ENCODE data around the gene PRSS57. TPM values are rescaled to one million over a fixed set of nuclear protein-coding genes. Genes with fewer than 3 reads are reported as not detected.

Gene PRSS57
- total RNA-seq, 1 experiment from 2014 or later: not detected

DNA sequence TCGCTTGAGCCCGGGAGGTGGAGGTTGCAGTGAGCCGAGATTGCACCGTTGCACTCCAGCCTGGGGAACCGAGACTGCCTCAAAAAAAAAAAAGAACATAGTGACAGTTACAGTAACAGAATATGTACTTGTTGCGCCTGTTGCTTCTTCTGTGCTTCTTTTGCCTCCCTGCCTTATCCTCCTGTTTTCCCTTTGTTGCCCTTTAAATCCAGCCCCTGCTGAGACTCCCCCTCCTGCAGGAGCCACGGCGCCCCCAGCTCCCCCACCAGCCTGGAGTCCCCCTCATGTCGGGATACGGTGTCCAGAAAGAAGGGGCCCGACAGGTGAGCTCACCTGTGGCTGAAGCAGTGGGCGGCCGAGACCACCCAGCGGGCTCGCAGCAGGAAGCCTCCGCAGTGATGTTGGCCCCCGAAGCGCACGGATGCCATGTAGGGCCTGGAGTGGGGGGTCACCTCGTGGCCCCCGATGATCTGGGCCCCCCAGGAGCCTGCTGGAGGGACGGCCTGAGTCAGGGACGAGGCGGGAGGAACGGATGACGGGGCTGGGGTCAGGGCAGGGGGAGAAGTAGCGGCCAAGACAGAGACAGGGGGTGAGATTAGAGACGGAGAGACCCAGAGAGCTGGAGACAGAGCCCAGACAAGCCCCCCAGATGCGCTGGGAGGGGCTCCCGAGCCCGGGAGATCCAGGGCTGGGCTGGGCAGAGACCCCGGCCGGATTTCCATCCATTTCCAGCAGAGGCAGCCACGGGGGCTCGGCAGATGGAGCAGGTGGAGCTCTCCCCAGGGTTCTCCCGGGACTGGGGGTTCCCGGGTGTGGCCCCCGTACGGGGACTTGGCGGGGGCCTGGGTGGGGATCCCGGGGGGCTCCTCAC lies 536 bp downstream of the PRSS57 start:
- DNase-seq (ENCODE audit: low read depth): no peak

DNA sequence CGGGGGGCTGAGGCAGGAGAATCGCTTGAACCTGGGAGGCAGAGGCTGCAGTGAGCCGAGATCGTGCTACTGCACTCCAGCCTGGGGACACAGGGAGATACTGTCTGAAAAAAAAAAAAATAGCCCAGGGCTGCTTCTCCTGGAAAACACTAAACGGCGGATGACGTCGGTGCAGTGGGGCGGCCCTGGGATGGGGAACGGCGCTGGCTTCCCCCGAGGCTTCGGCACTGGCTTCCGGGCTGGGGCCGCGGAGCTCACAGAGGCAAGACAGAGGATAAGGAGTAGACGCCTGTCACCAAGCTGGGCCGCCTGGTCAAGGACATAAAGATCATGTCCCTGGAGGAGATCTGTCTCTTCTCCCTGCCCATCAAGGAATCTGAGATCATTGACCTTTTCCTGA lies 5.0 kb downstream of the PRSS57 start:
- no peak for DNase-seq (ENCODE audit: low read depth)

DNA sequence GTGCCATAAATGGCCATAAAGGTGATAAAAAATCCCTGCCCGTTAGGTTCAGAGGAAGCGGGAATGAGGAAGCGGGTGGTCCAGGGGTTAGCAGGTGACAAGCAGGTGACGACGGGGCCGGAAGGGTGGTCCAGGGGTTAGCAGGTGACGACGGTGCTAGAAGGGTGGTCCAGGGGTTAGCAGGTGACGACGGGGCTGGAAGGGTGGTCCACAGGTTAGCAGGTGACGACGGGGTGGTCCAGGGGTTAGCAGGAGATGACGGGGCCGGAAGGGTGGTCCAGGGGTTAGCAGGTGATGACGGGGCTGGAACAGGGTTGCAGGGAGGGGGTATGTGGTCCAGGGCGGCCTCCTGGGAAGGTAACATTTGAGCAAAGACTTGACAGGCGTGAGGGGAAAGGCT lies 6.3 kb downstream of the PRSS57 start:
- DNase-seq (ENCODE audit: low read depth): no peak

DNA sequence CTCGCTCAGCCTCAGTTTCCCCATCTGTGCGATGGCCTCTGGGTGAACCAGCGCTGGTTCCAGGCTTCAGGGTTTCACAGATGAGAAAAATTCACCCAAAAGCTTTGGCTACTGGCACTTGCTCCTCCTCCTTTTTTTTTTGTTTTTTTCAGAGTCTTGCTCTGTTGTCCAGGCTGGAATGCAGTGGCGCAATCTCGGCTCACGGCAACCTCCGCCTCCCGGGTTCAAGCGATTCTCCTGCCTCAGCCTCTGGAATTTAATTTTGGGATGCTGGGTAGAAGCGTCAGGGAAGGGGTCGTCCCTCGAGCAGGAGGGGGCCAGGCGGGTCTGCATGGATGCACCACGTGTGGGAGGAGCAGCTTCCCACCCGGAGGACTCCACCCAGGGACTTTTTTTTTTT lies 7.0 kb downstream of the PRSS57 start:
- DNase-seq (ENCODE audit: low read depth): no peak

DNA sequence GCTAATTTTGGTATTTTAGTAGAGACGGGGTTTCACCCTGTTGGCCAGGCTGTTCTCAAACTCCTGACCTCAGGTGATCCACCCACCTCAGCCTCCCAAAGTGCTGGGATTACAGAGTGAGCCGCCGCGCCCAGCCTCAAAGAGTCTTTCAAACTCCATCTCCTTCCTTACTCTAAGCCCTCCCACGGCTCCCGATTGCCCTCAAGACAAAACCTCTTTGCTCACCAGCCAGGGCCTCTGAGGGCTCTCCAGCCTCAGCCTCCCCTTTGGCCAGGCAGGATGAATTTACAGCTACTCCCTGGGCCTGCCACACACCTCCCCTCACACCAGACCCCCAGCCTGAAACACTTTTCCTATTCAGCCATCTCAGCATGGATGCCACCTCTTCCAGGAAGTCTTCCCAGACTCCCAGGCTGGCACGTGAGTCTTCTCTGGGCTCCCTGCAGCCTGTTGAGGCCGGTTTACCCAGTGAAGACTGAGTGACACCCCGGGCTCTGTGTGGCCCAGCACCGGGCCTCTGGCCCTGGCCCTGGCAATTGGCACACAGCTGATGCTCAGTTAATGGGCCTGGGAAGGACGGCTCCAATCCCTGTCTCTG lies 7.6 kb downstream of the PRSS57 start:
- DNase-seq (ENCODE audit: low read depth): no peak

DNA sequence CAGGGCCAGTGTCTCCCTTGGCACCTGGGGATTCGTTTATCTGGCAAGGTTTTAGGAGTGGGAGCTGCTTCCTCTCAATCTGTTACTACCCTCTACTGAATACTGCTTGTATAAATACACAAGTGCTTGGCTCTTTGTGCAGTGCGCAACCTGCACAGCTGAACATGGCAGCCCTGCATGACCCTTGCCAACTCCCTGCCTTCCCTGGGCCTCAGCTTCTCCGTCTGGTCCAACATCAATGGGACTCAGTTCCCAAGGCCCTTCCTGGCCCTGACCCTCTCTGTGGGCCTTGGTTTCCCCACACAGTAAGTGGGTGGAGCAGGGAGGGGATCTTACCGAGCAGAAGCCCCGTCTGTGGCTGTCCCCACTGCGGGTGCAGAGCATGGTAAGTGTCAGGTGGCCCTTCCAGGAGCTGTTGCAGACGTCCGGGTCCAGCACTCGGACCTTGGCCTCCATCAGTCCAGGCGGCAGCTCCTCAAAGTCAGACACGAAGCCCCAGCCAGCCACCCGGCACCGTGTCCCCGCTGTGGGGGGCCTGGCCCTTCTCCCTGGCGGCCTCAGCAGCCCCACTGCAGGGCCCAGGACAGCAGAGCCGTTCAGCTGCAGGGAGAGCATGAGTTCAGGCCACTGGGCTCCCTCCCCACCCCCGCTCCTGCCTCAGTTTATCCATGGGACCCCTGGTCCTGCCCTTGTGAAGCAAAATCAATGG lies 8.5 kb downstream of the PRSS57 start:
- DNase-seq (ENCODE audit: low read depth): no peak

DNA sequence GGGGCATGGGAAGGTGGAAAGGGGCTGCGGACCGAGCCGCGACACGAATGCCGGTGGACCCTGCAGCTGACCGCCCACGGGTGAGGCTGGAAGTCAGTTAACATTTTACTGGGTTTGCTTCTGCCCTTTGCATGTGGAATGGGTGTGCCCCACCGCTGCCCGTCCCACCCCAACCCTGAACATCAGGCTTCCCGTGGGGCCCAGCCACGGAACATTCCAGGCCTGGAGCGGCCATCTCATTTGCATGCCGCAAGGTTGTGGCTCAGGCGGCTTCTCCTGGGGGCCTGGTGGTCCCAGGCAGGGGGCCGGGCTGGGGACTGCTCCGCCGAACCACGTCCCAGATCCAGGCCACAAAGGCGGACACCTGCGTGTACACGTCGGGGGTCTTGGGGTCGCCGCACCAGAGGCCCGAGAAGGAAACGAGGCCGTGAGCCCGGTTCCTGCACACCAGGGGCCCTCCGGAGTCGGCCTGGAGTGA lies 9.8 kb downstream of the PRSS57 start:
- DNase-seq (ENCODE audit: low read depth): no peak

DNA sequence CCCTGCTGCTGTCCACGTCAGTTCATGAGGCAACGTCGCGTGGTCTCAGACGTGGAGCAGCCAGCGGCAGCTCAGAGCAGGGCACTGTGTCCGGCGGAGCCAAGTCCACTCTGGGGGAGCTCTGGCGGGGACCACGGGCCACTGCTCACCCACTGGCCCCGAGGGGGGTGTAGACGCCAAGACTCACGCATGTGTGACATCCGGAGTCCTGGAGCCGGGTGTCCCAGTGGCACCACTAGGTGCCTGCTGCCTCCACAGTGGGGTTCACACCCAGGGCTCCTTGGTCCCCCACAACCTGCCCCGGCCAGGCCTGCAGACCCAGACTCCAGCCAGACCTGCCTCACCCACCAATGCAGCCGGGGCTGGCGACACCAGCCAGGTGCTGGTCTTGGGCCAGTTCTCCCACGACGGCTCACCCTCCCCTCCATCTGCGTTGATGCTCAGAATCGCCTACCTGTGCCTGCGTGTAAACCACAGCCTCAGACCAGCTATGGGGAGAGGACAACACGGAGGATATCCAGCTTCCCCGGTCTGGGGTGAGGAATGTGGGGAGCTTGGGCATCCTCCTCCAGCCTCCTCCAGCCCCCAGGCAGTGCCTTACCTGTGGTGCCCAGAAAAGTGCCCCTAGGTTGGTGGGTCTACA lies 12.5 kb downstream of the PRSS57 start:
- DNase-seq (ENCODE audit: low read depth): no peak

DNA sequence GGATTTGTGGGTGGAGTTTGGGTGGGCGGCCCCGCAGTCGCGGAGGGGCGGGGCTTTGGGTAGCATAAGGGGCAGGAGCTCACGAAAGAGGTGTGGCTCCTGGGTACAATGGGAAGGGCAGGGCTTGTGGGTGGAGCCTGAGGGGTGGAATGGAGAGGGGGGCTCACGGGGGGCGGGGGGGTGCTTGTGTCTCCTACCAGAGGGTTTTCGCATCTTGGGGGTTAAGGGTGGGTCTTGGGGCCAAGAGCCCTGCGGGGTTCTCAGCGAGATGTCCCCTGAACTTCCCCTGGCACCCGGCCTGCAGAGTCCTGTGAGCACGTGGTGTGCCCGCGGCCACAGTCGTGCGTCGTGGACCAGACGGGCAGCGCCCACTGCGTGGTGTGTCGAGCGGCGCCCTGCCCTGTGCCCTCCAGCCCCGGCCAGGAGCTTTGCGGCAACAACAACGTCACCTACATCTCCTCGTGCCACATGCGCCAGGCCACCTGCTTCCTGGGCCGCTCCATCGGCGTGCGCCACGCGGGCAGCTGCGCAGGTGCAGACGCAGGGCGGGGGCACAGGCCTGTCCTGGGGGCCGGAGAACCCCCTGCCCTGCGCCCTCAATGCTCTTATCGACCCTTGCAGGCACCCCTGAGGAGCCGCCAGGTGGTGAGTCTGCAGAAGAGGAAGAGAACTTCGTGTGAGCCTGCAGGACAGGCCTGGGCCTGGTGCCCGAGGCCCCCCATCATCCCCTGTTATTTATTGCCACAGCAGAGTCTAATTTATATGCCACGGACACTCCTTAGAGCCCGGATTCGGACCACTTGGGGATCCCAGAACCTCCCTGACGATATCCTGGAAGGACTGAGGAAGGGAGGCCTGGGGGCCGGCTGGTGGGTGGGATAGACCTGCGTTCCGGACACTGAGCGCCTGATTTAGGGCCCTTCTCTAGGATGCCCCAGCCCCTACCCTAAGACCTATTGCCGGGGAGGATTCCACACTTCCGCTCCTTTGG lies 13.9 kb downstream of the PRSS57 start:
- DNase-seq (ENCODE audit: low read depth): no peak

DNA sequence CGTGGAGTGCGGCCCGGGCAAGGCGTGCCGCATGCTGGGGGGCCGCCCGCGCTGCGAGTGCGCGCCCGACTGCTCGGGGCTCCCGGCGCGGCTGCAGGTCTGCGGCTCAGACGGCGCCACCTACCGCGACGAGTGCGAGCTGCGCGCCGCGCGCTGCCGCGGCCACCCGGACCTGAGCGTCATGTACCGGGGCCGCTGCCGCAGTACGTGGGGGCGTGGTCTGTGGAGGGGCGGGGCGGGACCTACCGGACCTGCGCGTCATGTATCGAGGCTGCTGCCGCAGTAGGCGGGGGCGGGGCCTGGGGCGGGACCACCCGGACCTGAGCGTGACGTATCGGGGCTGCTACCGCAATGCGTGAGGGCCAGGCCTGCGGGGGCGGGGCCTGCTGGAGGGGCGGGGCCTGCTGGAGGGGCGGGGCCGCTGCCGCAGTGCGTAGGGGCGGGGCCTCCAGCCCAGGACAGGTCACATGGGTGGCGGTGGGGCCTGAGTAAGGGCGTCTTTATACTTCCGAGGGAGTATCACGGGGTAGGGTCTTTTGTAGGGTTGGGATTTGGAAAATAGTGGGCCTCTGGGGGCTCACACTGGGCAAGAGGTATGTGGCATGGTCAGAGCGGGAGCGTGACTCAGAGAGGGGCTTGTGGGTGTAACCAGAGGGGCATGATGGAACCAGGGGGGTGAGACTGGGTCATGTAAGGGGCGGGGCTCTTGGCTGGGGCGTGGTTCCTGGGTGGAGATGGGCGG lies 14.8 kb downstream of the PRSS57 start:
- peak; percentile 86 for DNase-seq (ENCODE audit: low read depth)

DNA sequence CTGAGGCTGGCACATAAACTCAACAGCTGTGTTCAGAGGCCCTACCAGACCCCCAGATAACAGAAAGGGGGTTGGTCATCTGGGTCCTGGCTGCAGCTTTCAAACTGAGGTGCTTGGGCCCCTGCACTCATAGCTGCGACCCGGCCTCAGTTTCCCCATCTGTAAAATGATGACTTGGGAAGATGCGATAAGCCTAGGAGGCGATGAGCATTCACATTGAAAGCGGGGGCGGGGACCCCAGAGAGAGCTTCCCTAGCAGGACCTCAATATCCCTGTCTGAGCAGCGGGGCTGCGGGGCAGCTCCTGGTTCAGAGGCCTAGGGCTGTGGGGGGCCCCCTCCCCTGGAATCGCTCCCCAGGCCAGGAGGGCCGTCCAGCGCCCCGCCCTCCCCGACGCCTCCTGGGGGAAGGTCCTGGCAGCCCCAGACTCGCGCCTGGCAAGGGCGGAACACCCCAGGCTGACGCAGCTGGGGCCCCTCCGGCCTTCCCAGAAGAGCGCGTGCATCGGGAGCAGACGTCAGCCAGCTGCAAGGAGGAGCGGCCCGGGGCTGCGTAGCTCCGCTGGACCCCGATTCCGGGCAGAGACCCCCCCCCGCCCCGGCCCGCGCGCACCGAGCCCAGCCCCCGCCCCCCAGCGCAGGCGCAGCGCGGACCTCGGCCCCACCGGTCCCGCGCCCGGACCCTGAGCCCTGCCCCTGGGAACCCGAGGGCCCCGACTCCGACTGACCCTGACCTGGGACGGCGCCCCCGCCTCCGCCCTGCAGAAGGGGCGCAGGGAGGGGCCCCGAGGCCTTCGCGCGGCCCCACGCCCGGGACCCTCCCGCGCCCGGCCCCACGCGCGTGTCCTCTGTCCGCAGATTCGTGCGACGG lies 15.6 kb downstream of the PRSS57 start:
- DNase-seq (ENCODE audit: low read depth): no peak

DNA sequence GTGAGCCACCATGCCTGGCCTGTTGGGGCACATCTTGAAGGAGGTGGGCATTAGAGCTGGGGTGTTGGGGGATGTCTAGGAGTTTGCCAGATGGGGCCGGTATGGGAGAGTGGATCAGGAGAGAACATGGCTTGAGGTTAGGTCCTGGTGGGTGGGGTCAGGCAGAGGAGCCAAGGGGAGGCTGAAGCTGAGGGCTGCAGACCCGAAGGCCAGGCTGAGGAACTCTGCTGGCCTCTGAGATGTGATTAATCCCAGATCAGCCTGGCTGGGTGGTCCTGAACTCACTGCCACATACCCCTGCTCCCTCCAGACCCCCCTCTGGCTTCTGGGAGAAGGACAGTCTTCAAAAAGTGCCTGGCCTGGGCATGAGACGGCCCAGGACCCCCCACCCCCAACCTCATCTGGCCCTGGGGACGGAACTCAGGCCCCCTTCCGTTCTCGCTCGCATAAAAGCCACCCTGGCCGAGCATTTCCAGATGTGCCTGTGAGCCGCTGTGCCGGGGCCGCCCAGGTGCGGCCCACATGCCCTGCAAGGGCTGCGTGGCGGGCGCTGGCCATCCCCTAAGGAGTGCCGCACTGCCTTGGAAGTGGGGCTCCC lies 16.4 kb downstream of the PRSS57 start:
- DNase-seq (ENCODE audit: low read depth): no peak

DNA sequence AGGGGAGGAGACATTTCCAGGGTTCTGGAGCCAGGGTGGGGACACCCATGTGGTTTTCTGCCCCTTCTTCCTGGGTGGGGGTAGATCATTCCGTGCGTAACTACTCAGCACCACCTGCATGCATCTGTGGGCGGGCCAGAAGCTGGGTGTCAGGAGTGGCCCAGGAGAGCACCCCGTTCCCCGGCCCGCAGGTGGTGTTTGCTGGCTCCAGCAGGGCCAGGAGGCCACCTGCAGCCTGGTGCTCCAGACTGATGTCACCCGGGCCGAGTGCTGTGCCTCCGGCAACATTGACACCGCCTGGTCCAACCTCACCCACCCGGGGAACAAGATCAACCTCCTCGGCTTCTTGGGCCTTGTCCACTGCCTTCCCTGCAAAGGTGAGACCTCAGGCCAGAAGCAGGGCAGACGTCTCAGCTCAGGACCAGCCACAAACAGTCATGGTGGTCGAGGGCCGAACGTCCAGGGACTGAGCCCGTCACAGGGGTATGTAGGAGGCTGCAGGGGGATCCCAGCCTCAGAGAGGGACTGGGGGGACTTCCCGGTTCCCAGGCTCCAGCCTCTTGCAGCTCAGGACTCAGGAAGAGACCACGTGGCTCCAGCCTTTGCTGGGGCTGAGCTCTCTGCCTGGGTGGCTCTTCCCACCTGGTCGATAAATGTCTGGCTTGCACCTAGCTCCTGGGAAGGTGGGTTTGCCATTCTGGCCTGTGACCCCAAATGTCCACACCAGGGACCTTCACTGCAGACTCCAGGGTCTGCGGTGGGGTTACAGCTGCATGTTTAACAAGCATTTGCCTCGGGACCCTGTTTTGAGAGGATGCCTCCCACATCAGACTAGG lies 17.4 kb downstream of the PRSS57 start:
- DNase-seq (ENCODE audit: low read depth): no peak

DNA sequence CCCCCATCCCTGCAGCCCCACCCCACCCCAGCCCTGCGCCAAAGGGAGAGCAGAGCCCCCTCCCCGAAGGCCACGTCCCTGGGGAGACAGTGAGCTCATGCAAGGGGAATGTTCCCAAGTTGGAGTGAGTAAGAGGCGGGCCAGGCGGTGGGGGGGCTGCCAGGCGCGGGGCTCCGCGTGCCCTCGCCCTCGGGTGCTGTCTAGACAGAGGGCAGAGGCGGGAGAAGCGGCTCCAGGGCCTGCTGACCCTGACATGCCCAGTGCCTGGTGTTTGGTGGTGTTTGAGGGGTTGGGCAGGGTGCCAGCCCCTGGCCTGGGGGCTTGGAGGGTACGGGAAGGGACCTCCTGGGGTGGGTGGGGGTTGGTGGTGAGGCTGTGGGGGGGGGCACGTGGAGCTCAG lies 18.1 kb downstream of the PRSS57 start:
- DNase-seq (ENCODE audit: low read depth): peak; percentile 73

DNA sequence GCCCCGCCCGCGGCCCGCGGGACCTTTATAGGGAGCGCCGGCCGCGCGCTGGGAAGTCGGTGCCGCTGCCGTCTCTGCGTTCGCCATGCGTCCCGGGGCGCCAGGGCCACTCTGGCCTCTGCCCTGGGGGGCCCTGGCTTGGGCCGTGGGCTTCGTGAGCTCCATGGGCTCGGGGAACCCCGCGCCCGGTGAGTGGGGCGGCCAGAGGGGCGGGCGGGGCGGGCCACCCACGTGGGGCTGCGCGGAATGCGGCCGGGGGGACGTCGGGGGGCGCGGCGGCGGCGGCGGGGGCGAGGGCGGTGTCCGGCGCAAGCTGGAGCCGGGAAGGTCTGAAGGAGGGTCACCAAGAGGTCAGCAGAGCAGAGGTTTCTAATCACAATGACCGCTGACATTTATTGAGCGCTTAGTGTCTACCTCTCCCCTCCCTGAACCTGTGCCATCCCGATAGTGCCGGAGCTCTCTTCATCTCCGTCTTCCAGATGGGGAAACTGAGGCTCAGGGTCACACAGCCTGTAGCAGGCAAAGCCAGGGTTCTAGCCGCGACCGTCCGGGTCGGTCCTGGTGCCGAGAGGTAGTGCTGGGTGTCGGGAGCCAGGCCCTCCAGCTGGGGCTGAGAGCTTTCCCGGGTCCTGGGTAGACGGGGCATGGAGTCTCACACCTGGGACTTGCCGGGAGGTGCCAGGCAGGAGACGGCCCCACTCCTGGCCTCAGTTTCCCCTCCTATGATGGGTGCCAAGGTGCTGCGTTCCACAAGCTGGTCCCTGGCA lies 18.7 kb downstream of the PRSS57 start, which contains the start of gene FSTL3:
FSTL3 (plus strand) TSS at position 54 of the 767 bp plus-strand sequence; CDS start at position 86, 32 bp downstream.
- no peak for DNase-seq (ENCODE audit: low read depth)

DNA sequence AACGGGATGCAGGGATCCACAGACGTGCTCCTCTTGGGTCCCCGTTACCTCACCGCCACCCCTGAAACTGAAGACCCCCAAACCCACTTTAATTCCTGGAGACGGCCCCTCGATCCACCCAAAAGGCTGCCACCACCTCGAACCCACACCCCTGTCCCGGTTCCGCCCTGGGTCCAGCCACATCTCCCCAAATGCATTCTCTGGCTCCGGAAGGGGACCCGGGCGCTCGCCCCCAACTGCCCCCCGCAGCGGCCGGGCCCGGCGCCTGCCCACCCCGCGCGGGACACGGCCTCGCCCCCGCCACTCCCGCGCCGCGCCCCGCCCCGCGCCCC lies 19.3 kb downstream of the PRSS57 start:
- DNase-seq (ENCODE audit: low read depth): no peak
